K562 (cell line): Measurements from ENCODE around the gene SOS1.

Experiments
- BHLHE40 ChIP-seq: IDR thresholded peaks from 2 replicates; pipeline ENCODE4 v1.6.1; 2011; ENCODE audit warnings: low read length, improper control_type of control experiment
- FOXM1 ChIP-seq, 2 experiments: fragments of 450-650 bp in 1 of 2; sonication (generic) in 1 of 2; formaldehyde crosslinking in 1 of 2; IDR thresholded peaks; 2 replicates each; pipeline versions ENCODE4 v1.6.1 to v1.9.0; 2017 to 2022; ENCODE audit warnings: low read depth in 2 of 2, mild to moderate bottlenecking in 2 of 2, missing genetic modification reagents in 1 of 2, moderate library complexity in 1 of 2
- HMBOX1 ChIP-seq: sonication (generic); IDR thresholded peaks from 2 replicates; pipeline ENCODE4 v1.6.1; 2016
- KAT7 ChIP-seq: sonication (generic); formaldehyde crosslinking; IDR thresholded peaks from 2 replicates; pipeline ENCODE4 v1.8.0; 2022; ENCODE audit warnings: missing genetic modification reagents, mild to moderate bottlenecking, borderline replicate concordance
- MAX ChIP-seq: sonication (generic); formaldehyde crosslinking; IDR thresholded peaks from 2 replicates; pipeline ENCODE4 v1.9.0; 2022; ENCODE audit warnings: mild to moderate bottlenecking, missing genetic modification reagents
- MNT ChIP-seq, 2 experiments: fragments of 450-650 bp; conservative IDR thresholded peaks; 2 replicates each; pipeline ENCODE4 v1.6.1; 2017; ENCODE audit warnings: mild to moderate bottlenecking in 2 of 2, moderate library complexity in 2 of 2
- MYC ChIP-seq, 2 experiments: fragments of 250-450 bp in 1 of 2; sonication (Bioruptor Pico) in 1 of 2; IDR thresholded peaks; 2 replicates each; pipeline versions ENCODE4 v1.5.1 to v1.6.1; 2012 to 2021; ENCODE audit warnings: low read depth in 2 of 2, borderline replicate concordance in 1 of 2, improper control_type of control experiment in 1 of 2, low read length in 1 of 2, mild to moderate bottlenecking in 1 of 2, moderate library complexity in 1 of 2
- POLR2B ChIP-seq: fragments of 450-650 bp; IDR thresholded peaks from 2 replicates; pipeline ENCODE4 v1.6.1; 2018; ENCODE audit warnings: low read depth; ENCODE audit not compliant: partially characterized antibody
- RFX5 ChIP-seq: IDR thresholded peaks from 2 replicates; pipeline ENCODE4 v1.6.1; 2011; ENCODE audit warnings: low read depth, mild to moderate bottlenecking, improper control_type of control experiment, low read length
- USF1 ChIP-seq: sonication (generic); formaldehyde crosslinking; IDR thresholded peaks from 2 replicates; pipeline ENCODE4 v1.9.0; 2022; ENCODE audit warnings: mild to moderate bottlenecking, missing genetic modification reagents
- ZNF121 ChIP-seq: sonication (generic); formaldehyde crosslinking; conservative IDR thresholded peaks from 2 replicates; pipeline ENCODE4 v1.8.0; 2022; ENCODE audit warnings: missing genetic modification reagents
- ZNF583 ChIP-seq: fragments of 250-450 bp; sonication (Bioruptor Pico); IDR thresholded peaks from 2 replicates; pipeline ENCODE4 v1.4.0; 2020
- TF ChIP-seq, protein P1 (sequence below), 3 experiments: IDR thresholded peaks in 2 of 3; conservative IDR thresholded peaks in 1 of 3; 2 replicates each; pipeline ENCODE4 v1.5.1; 2011 to 2012; ENCODE audit warnings: low read length in 3 of 3, mild to moderate bottlenecking in 3 of 3, control low read depth in 2 of 3, improper control_type of control experiment in 1 of 3, inconsistent platforms in 1 of 3, low read depth in 1 of 3, mixed read lengths in 1 of 3, moderate library complexity in 1 of 3; ENCODE audit not compliant: insufficient read depth in 2 of 3

DNA sequence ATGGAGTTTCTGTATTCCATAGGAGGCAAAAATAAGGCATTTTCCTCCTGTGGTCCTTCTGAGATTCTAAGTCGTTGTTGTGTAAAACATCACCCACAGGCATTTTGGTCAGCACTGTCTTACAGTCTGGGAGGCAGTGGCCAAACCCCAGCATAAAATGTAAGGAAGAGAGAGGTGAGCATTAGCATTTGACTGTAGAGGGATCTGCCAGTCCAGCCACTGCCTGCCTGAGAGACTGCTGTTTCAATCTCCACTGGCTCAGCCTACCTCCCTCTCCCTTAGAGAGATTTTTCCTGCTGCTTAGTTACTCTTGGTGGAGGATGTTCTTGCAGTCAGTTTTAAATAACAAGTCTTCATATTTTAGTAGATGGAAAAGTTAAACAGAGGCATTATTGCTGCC is 154.2 kb downstream of the SOS1 start:
- TF ChIP-seq BHLHE40 (no peak), ZNF121 (CRISPR knock-in tag) (no peak), FOXM1 (IDR thresholded peaks at IDR 0.05; ENCODE audit: low read depth) (no peak), FOXM1 (CRISPR knock-in tag; IDR thresholded peaks at IDR 0.05; ENCODE audit: low read depth) (no peak), MNT (conservative IDR thresholded peaks at IDR 0.05) (no peak), POLR2B (no peak), RFX5 (no peak), USF1 (CRISPR knock-in tag) (no peak), HMBOX1 (no peak), ZNF583 (no peak), KAT7 (CRISPR knock-in tag) (no peak), MYC (IDR thresholded peaks at IDR 0.05; ENCODE audit: low read depth, low read length) (no peak), MYC (CRISPR knock-in tag; IDR thresholded peaks at IDR 0.05; ENCODE audit: borderline replicate concordance, low read depth) (no peak), MAX (no peak)
- TF ChIP-seq, protein P1, sequence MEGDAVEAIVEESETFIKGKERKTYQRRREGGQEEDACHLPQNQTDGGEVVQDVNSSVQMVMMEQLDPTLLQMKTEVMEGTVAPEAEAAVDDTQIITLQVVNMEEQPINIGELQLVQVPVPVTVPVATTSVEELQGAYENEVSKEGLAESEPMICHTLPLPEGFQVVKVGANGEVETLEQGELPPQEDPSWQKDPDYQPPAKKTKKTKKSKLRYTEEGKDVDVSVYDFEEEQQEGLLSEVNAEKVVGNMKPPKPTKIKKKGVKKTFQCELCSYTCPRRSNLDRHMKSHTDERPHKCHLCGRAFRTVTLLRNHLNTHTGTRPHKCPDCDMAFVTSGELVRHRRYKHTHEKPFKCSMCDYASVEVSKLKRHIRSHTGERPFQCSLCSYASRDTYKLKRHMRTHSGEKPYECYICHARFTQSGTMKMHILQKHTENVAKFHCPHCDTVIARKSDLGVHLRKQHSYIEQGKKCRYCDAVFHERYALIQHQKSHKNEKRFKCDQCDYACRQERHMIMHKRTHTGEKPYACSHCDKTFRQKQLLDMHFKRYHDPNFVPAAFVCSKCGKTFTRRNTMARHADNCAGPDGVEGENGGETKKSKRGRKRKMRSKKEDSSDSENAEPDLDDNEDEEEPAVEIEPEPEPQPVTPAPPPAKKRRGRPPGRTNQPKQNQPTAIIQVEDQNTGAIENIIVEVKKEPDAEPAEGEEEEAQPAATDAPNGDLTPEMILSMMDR (IDR thresholded peaks at IDR 0.05 in 2 of 3, conservative IDR thresholded peaks at IDR 0.05 in 1 of 3; ENCODE audit: insufficient read depth in 2 of 3, low read depth in 1 of 3, low read length in 3 of 3) = no peak
